Skin of body (tissue), 2 donors: ENCODE data around the gene JAKMIP3. TPM values are rescaled to one million over a fixed set of nuclear protein-coding genes. Genes with fewer than 3 reads are reported as not detected.
A peak's percentile ranks its signal among the peaks of the same experiment; 100 is the strongest.

Experiments
- DNase-seq: peaks from one replicate; lab custom pipeline; 2025; lab: John Stamatoyannopoulos, UW
- total RNA-seq: library from RNA; depleted of rRNA; stranded (reverse); fragments of >200 nt; gene quantifications from one replicate; pipeline ENCODE4 v1.2.3, GENCODE V29; 2014

The JAKMIP3 gene
- total RNA-seq, 1 donor from 2014 or later, result 0.39 TPM

- no peak for DNase-seq
Measured at GRCh38 chr10:132097609-132098377, 32.0 kb downstream of the JAKMIP3 start.

GRCh38 chr10:132098539-132099388 is 33.0 kb downstream of the JAKMIP3 start:
- DNase-seq, result no peak

- no peak for DNase-seq
Measured at GRCh38 chr10:132099389-132100090, 33.8 kb downstream of the JAKMIP3 start.

DNA sequence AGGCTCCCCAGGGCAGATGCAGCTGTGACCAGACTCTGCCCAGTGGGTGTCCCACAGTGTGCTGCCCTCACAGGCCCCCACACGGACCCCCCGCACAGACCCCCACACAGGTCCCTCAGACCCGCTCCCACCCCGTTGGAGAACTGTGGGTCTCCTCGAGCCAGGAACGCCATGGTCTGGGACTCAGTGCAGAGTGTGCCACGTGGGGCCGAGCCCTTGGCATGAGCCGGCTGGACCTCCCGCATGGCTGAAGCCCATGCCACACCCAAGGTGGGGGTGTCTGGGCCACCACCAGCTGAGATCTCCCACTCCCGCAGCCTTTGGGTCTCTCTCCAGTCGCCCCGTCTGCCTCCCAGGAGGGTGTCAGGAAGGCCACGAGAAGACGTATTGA is 34.3 kb downstream of the JAKMIP3 start:
- DNase-seq, result no peak

DNA sequence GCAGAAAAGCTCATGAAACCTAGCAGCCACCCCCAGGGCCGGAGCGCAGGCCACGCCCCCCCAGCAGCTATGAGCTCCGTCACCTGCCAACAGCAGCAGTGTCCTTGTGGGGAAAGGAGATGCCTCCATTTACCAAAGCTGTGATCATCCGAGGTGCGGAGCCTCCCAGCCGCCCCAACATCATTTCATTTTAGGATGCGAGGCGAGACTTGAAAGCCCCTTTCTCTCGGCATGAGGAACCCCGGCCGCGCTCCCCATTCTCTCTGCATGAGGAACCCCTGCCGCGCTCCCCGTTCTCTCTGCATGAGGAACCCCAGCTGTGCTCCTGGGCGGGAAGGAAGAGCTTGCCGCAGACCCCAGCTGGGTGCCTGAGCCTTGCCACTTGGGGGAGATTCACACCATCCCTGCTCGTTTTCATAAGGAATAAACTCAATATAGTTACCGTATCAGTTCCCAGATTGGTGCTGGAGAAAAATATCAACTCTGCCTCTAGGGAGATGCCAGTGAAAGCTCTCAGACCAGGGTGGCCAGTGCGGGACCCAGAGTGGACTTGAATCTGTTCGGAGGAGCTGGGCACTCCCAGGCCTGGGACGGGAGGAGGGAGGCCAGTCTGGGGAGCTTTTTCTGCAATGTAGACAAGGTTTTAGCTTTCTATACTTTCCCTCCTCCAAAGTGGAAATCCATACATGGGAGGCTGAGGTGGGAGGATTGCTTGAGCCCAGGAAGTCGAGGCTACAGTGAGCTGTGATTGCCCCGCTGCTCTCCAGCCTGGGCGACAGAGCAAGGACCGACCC is 35.0 kb downstream of the JAKMIP3 start:
- no peak for DNase-seq

- DNase-seq, result no peak
Measured at GRCh38 chr10:132101529-132101928, 35.8 kb downstream of the JAKMIP3 start.

DNA sequence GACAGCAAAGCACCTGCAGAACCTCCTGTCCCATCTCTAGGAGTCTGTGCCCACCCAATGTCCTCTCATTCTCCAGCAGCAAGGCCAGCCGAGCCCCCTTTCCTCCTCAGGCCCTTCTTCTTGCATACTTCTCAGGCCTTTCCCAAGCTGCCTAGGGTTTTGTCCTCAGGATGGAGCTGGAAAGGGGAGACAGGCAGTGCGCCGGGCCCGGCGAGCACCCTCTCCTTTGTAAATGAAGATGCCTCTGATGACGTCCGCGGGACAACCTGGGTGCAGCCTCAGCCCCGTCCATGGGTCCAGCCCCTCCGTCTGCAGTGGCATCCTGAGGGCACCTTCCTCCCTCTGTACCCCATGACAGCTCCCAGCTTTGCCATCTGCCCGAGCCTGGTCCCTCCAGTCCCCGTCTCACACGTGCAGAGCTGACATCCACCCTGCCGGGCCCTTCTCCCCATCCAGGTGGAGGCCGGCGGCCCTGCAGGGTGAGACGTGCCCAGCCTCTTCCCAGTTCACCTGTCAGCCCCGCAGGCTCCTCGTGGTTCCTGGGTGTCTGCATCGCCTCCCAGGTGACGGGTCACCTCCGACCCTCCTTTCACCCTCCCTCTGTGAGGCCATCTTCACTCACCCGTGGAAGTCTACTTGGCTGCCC is 36.4 kb downstream of the JAKMIP3 start:
- no peak for DNase-seq

- no peak for DNase-seq
Measured at GRCh38 chr10:132102717-132103110, 37.0 kb downstream of the JAKMIP3 start.

GRCh38 chr10:132103116-132103910 is 37.6 kb downstream of the JAKMIP3 start:
- no peak for DNase-seq

- no peak for DNase-seq
Measured at GRCh38 chr10:132104062-132104461, 38.3 kb downstream of the JAKMIP3 start.

DNA sequence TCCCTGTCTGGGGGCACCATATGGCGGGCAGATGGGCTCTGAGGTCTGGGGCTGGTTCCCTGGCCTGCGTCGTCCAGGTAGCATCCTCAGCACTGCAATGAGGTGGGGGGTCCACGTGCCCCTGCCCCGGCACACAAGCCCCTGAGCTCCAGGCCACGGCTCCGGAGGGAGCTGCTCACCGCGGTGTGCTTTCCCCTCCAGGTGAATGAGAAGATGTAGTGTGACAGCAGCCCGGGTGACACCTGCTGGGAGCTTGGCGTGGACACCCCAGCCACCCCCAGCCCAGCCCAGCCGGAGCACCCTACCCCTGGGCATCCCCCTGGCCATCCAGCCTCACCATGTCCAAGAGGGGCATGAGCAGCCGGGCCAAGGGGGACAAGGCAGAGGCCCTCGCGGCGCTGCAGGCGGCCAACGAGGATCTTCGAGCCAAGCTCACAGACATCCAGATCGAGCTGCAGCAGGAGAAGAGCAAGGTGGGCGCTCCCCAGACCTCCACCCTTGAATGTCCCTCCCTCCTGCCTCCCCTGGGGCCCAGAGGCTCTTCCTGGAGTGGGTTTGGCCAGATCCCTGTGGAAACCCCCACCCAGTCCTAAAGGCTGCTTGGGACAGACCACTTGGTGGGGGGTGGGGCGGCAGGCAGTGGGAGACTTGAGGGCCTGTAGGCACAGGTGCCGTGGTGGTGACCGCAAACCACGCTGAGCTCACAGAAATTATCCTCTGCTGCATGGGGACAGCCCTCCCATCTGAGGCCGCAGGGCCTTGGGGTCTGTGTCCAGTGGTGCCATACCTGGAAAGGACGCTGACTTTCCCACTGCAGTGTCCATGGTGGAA is 38.9 kb downstream of the JAKMIP3 start:
- DNase-seq, result no peak

DNA sequence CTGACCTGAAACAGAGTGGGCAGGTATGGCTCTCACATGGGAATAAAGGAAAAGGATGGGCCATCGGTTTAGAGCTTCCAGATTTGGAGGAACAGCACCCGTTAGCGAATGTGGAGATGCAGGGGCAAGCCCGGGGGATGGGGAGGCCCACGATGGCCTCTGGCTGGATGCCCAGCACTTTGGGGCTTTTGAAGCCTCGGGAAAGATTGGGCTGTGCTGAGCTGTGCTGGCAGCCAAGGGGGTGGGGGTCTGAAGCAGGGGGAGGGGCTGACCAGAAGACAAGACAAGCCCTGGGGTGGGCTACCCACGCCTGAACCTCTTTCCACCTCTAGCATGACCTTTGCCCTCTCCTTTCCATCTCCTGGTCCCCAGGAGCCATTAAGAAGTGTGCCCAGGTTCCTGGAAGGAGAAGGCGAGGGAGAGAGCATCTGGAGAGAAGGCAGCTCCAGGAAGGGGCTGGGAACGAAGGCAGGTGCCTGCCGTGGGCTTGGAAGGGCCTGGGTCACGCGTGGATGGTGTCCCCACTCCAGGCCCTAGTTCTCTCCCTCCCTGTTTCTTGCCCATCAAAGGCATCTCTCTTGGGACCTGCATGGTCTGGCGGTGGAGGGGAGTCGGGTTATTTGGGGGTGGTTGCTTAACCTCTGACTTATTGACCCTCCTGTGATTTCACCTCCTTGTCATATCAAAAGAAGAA is 39.7 kb downstream of the JAKMIP3 start:
- DNase-seq, result no peak

- DNase-seq, result no peak
Measured at GRCh38 chr10:132106431-132106830, 40.7 kb downstream of the JAKMIP3 start.

DNA sequence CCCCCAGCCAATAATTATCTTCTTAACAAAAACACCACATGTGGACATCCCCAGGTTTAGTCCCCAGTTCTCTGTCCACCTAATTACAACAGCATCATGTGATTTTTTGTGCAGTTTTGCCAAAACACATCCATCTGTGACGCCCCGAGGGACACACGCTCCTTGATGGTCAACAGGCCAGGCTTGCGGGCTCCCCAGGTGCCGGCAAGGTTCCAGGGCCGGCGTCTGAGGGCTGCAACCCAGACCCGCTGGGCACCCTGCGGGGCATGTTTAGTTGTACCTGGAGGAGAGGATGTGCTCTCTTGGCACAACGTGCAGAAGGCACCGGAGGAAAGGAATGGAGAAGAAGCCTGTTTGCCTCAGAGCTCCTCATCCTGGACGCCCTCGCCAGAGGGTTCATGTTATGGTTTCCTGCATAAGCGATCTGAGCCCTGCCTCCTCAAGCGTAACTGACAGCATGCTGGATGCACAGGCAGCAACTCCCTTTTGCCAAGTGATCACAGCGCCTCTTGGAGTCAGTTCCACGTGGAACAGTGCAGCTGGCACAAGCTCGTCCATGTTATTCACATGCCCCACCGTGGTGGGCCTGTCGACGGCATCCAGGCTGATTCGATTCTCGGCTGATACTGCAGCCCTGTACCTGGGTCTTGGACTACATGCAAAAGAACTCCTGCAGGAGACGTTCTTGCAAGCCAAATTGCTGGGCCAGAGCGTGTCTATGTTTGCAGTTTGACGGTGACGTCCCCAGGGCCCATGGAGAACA is 41.6 kb downstream of the JAKMIP3 start:
- DNase-seq, result no peak

DNA sequence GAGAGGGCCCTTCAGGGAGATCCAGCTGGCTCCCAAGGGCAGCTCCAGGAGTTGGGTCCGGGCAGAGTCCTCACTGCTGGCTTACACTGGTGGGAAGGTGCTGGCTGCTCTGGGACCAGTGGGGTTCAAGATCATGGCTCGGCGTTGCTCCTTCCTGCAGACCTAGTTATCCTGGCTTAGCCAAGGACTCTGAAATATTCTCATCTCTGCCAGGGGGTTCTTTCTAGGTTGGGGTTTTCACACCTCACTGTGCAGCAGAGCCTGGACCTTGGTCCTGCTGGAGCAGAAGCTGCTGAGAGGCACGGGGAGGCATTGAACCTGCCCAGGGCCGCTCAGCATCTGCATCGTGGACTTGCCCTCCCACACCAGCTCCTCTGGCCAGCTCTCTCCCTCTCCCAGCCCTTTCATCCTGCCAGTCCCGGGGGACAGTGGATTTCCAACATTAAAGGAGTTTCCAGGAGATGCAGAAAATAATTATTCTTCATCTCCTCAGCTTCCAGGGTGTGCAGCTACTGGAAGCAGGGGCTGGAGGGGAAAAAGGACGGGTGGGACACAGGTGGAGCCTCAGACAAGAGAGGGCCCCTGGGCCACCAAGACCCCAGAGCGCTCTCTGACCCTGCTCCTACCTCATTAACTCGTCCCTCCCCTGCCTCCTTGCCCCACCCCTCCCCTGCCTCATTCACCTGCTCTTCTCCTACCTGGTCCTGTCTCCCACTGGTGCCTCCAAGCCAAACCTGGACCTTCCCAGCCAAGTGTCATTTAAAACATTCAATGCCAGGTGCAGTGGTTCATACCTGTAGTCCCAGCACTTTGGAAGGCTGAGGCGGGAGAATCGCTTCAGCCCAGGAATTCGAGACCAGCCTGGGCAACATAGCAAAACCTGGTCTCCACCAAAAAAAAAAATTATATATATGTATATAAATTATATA is 42.5 kb downstream of the JAKMIP3 start:
- DNase-seq, result no peak

- DNase-seq, result peak; percentile 93
Measured at GRCh38 chr10:132109341-132110110, 43.8 kb downstream of the JAKMIP3 start.
